Left cardiac atrium (tissue), 4 donors: Measurements from ENCODE around the gene CASK. TPM values are rescaled to one million over a fixed set of nuclear protein-coding genes. Genes with fewer than 3 reads are reported as not detected.
"Not testable (repeated sequence)": the region's sequence is repeated elsewhere in the genome, so short reads cannot be mapped to it uniquely, and the experiment has no call there.

Experiments
- ATAC-seq, 2 donors: fragments of 200-7000 bp; cut with Tn5 transposase; one replicate each; pipeline ENCODE4 v1.9.1; 2020; ENCODE audit warnings: mild to moderate bottlenecking in 2 of 2, moderate library complexity in 2 of 2
- DNase-seq: peaks from one replicate; pipeline ENCODE4 v3.0.0-alpha.2; 2020
- intact Hi-C, 2 donors: fragments of 100-400 bp; cut with DNase I; formaldehyde crosslinking; loops; one replicate each; pipeline versions ENCODE4 v1.14.1 to v1.15.1; 2022 to 2023
- total RNA-seq, 2 donors: library from RNA; stranded (reverse); fragmentation: NEBNext Ultra II Directional; extraction: Animal tissue kit (Norgen Biotek cat#: 25700); gene quantifications; one replicate each; pipeline ENCODE4 v1.2.1, GENCODE V29; 2021
- donor health status: DM: no; HTN: yes; CAD: no.
- donor health status: DM: no; HTN: yes; CAD: no; lungs with severe emphysema.
- donor health status: DM: yes; HTN: yes; CAD: no.
- donor health status: Dilated cardiomyopathy.

Gene CASK
- total RNA-seq, 2 donors from 2014 or later: 15.0 to 23.2 TPM

GRCh38 chrX:41779030-41779564, 144.3 kb downstream of the CASK start:
- DNase-seq (no peak), ATAC-seq (peak in 1 of 2 donors; percentile 43)
- intact Hi-C loops: no loop called here

- DNase-seq: no peak
- intact Hi-C loops: loop anchor here in 1 of 2 donors (2.0 kb wide), 1 partner anchor 203 kb away; no protein-coding TSS in a partner anchor
- no peak for ATAC-seq
Observed at GRCh38 chrX:41761702-41762101, 161.7 kb downstream of the CASK start.

GRCh38 chrX:41761169-41761568, 162.2 kb downstream of the CASK start:
- ATAC-seq: no peak

GRCh38 chrX:41759817-41760216, 163.5 kb downstream of the CASK start:
- ATAC-seq (no peak), DNase-seq (no peak)
- intact Hi-C loops: loop anchor here in 1 of 2 donors (2.0 kb wide), 1 partner anchor 201 kb away; no protein-coding TSS in a partner anchor

More at GRCh38 chrX:41761169-41761568, 162.2 kb downstream of the CASK start:
- intact Hi-C loops: loop anchor here in 1 of 2 donors (2.0 kb wide), 1 partner anchor 202 kb away; no protein-coding TSS in a partner anchor
- DNase-seq: no peak

GRCh38 chrX:41758401-41758800, 165.0 kb downstream of the CASK start:
- ATAC-seq (no peak), DNase-seq (no peak)
- intact Hi-C loops: no loop called here

- intact Hi-C loops: no loop called here
- DNase-seq (no peak), ATAC-seq (no peak)
Observed at GRCh38 chrX:41750716-41751115, 172.6 kb downstream of the CASK start.

GRCh38 chrX:41739871-41740270, 183.5 kb downstream of the CASK start:
- intact Hi-C loops: no loop called here
- DNase-seq: no peak
- ATAC-seq: no peak

- intact Hi-C loops: no loop called here
- DNase-seq: no peak
- ATAC-seq: no peak
Observed at GRCh38 chrX:41737065-41737464, 186.3 kb downstream of the CASK start.

GRCh38 chrX:41734530-41734929, 188.8 kb downstream of the CASK start:
- DNase-seq (no peak), ATAC-seq (no peak)
- intact Hi-C loops: no loop called here

- ATAC-seq (no peak), DNase-seq (no peak)
- intact Hi-C loops: no loop called here
Observed at GRCh38 chrX:41733939-41734338, 189.4 kb downstream of the CASK start.

- no peak for ATAC-seq
- intact Hi-C loops: no loop called here
Observed at GRCh38 chrX:41732260-41732659, 191.1 kb downstream of the CASK start.

GRCh38 chrX:41730081-41730480, 193.3 kb downstream of the CASK start:
- no peak for ATAC-seq
- intact Hi-C loops: no loop called here
- DNase-seq: no peak

More at GRCh38 chrX:41732260-41732659, 191.1 kb downstream of the CASK start:
- DNase-seq: no peak

- DNase-seq (no peak), ATAC-seq (no peak)
- intact Hi-C loops: no loop called here
Observed at GRCh38 chrX:41728125-41728524, 195.2 kb downstream of the CASK start.

- intact Hi-C loops: no loop called here
- ATAC-seq (no peak), DNase-seq (no peak)
Observed at GRCh38 chrX:41723826-41724225, 199.5 kb downstream of the CASK start, which contains the start of gene GPR82. Gene GPR82 (plus strand): TSS chrX:41724181. CDS start chrX:41727027, 2,846 bp downstream.

GRCh38 chrX:41722816-41723618, 200.3 kb downstream of the CASK start:
- intact Hi-C loops: no loop called here
- no peak for ATAC-seq
- no peak for DNase-seq

GRCh38 chrX:41722214-41722613, 201.1 kb downstream of the CASK start:
- ATAC-seq (no peak), DNase-seq (no peak)
- intact Hi-C loops: no loop called here

- intact Hi-C loops: no loop called here
- ATAC-seq (no peak), DNase-seq (no peak)
Observed at GRCh38 chrX:41721590-41721989, 201.8 kb downstream of the CASK start.

GRCh38 chrX:41720125-41720779, 203.1 kb downstream of the CASK start:
- ATAC-seq (no peak), DNase-seq (no peak)
- intact Hi-C loops: no loop called here

GRCh38 chrX:41719610-41720009, 203.7 kb downstream of the CASK start:
- ATAC-seq, intact Hi-C loops, DNase-seq: not testable (repeated sequence)
